Prostate gland (tissue), 2 donors: ENCODE results near the gene MTIF3.

Source experiments
- POLR2A ChIP-seq: fragments of 450-650 bp; IDR thresholded peaks from one replicate; pipeline ENCODE4 v1.6.1; 2016; ENCODE audit warnings: antibody characterized with exemption, mild to moderate bottlenecking
- POLR2AphosphoS5 ChIP-seq: sonication (generic); formaldehyde crosslinking; IDR thresholded peaks from one replicate; pipeline ENCODE4 v1.6.1; 2017; ENCODE audit warnings: antibody characterized with exemption
- TF ChIP-seq, protein P1 (sequence below), 4 experiments: fragments of 200-600 bp in 2 of 4; fragments of 450-650 bp in 2 of 4; sonication (generic) in 2 of 4; IDR thresholded peaks; 1 replicate in 3 of 4; 2 replicates in 1 of 4; pipeline ENCODE4 v1.5.1; 2016 to 2019; ENCODE audit warnings: antibody characterized with exemption in 4 of 4, mild to moderate bottlenecking in 2 of 4, moderate library complexity in 2 of 4

DNA sequence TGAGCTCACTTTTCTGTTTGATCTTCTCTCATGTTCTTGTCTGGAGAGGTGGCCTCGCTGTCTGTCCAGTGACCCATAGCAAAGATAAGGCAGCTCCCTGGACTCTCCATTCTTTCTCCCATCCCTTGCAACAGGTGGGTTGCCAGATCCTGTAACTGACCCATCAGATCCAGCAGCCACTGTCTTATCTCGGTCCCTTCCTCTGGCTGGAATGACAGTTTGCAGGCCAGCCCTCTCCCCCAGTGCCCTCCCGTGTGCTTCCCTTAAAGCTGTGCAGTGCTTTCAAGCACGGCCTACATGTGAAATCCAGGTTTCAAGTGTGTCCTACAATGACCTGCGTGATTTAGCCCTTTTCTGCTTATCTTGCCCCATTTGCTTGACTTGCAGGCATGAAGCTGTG lies 22.2 kb downstream of the MTIF3 start:
- TF ChIP-seq, protein P1, sequence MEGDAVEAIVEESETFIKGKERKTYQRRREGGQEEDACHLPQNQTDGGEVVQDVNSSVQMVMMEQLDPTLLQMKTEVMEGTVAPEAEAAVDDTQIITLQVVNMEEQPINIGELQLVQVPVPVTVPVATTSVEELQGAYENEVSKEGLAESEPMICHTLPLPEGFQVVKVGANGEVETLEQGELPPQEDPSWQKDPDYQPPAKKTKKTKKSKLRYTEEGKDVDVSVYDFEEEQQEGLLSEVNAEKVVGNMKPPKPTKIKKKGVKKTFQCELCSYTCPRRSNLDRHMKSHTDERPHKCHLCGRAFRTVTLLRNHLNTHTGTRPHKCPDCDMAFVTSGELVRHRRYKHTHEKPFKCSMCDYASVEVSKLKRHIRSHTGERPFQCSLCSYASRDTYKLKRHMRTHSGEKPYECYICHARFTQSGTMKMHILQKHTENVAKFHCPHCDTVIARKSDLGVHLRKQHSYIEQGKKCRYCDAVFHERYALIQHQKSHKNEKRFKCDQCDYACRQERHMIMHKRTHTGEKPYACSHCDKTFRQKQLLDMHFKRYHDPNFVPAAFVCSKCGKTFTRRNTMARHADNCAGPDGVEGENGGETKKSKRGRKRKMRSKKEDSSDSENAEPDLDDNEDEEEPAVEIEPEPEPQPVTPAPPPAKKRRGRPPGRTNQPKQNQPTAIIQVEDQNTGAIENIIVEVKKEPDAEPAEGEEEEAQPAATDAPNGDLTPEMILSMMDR (IDR thresholded peaks at IDR 0.05) = no peak
- no peak for TF ChIP-seq POLR2A
- TF ChIP-seq POLR2AphosphoS5 = no peak
